ENCODE results near the gene TSC22D1. TPM values are rescaled to one million over a fixed set of nuclear protein-coding genes. Genes with fewer than 3 reads are reported as not detected.

The TSC22D1 gene
- total RNA-seq, 3 donors from 2014 or later = 249 to 299 (median 260) TPM

GRCh38 chr13:44415815-44416214 is 160.3 kb downstream of the TSC22D1 start:
- no peak for DNase-seq
- intact Hi-C loops (cut with DNase I, micrococcal nuclease) = no loop called here
- Histone ChIP-seq H3K4me1 (ENCODE audit: low read depth) (no peaks in the 10 kb centered on the region), H3K4me3 (no peak overlapping the region), H3K36me3 (ENCODE audit: low read depth) (no peaks in the 10 kb centered on the region), H3K9me3 (no peaks in the 10 kb centered on the region)
- TF ChIP-seq CTCF (IDR thresholded peaks at IDR 0.05) = no peak
- peak; percentile 42 for ATAC-seq

GRCh38 chr13:44414716-44415115 is 161.4 kb downstream of the TSC22D1 start:
- peak; percentile 48 for ATAC-seq

GRCh38 chr13:44413095-44413494 is 163.0 kb downstream of the TSC22D1 start:
- no peaks in the 10 kb centered on the region for H3K9me3 ChIP-seq
- ATAC-seq (no peak), DNase-seq (no peak)
- intact Hi-C loops (cut with DNase I, micrococcal nuclease) = no loop called here
- no peak for TF ChIP-seq CTCF (IDR thresholded peaks at IDR 0.05)
- H3K36me3 ChIP-seq (ENCODE audit: low read depth) = no peaks in the 10 kb centered on the region
- no peaks in the 10 kb centered on the region for H3K4me1 ChIP-seq (ENCODE audit: low read depth)
- no peak overlapping the region for H3K4me3 ChIP-seq

More at GRCh38 chr13:44414716-44415115, 161.4 kb downstream of the TSC22D1 start:
- intact Hi-C loops (cut with DNase I, micrococcal nuclease) = no loop called here
- H3K4me3 ChIP-seq = no peak overlapping the region
- DNase-seq = no peak
- no peaks in the 10 kb centered on the region for H3K4me1 ChIP-seq (ENCODE audit: low read depth)
- H3K36me3 ChIP-seq (ENCODE audit: low read depth) = no peaks in the 10 kb centered on the region
- TF ChIP-seq CTCF (IDR thresholded peaks at IDR 0.05) = no peak
- H3K9me3 ChIP-seq = no peaks in the 10 kb centered on the region

- TF ChIP-seq CTCF (IDR thresholded peaks at IDR 0.05) = no peak
- H3K36me3 ChIP-seq (ENCODE audit: low read depth) = no peaks in the 10 kb centered on the region
- intact Hi-C loops (cut with DNase I, micrococcal nuclease) = no loop called here
- no peaks in the 10 kb centered on the region for H3K9me3 ChIP-seq
- no peak for ATAC-seq
- DNase-seq = no peak
- H3K4me3 ChIP-seq = no peak overlapping the region
- H3K4me1 ChIP-seq (ENCODE audit: low read depth) = no peaks in the 10 kb centered on the region
Observed at GRCh38 chr13:44412346-44412935, 163.7 kb downstream of the TSC22D1 start.

GRCh38 chr13:44411841-44412240 is 164.3 kb downstream of the TSC22D1 start:
- Histone ChIP-seq H3K9me3 (no peaks in the 10 kb centered on the region), H3K4me3 (no peak overlapping the region), H3K4me1 (ENCODE audit: low read depth) (no peaks in the 10 kb centered on the region), H3K36me3 (ENCODE audit: low read depth) (no peaks in the 10 kb centered on the region)
- DNase-seq = no peak
- ATAC-seq = no peak
- no peak for TF ChIP-seq CTCF (IDR thresholded peaks at IDR 0.05)
- intact Hi-C loops (cut with DNase I, micrococcal nuclease) = no loop called here

Data from mucosa of descending colon (tissue), 3 donors.